ENCODE measurements around the gene MRPL47. TPM values are rescaled to one million over a fixed set of nuclear protein-coding genes. Genes with fewer than 3 reads are reported as not detected.
A peak's percentile ranks its signal among the peaks of the same experiment; 100 is the strongest.

MRPL47 gene
- total and polyA plus RNA-seq, 9 of the 15 experiments (the other 6 are each of a cell fraction or from before 2014, with no cell fraction given), result 101 to 437 (median 141) TPM

DNA sequence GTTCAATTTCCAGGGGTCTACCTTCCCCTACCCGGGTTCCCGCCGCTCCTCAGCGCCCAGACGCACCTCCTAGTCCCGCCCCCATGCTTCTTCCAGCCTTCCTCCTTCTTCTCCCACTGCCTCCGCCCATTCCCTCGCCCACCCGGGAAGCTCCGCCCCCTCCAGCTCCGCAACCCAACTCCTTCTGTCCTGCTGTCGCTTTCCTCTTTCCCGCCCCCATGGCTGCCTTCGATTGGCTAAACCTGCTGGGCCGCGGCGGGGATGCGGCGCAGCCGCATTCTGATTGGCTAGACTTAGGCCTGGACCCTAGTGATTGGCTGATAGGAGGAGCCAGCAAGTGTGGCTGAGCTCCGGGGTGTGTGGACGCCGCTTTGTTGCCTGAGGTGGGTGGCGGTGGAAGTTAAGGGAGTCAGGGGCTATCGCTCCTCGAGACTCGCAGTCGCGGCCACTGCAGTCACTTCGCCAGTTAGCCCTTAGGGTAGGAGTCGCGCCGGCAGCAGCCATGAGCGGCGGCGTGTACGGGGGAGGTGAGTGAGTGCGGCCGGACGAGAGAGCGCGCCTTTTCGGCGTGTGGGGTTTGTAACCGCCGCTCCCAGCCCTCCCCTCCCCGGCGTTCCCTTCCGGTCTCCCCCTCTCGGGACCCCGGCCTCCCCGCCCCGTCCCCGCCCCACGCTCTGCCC is 41.7 kb downstream of the MRPL47 start, which contains the start of gene ACTL6A (continued):
- 0 out of 2 replicates have a peak, but pooled peaks have one; percentile 33 for TF ChIP-seq RFX5 (IDR thresholded peaks at IDR 0.05; ENCODE audit: low read depth, low read length)
- TF ChIP-seq PML (IDR thresholded peaks at IDR 0.05; ENCODE audit: low read length), result peak; percentile 72; the same call in 1 of the 2 replicates
- peak; percentile 16 for TF ChIP-seq ZFP36 (IDR thresholded peaks at IDR 0.05; ENCODE audit: low read depth, low read length, partially characterized antibody)
- peak; percentile 80 for TF ChIP-seq NFRKB (IDR thresholded peaks at IDR 0.05; ENCODE audit: low read depth)
- peak in 1 of 2 experiments; percentile 78; a peak in 1 of 4 replicates for TF ChIP-seq KDM4B (IDR thresholded peaks at IDR 0.05; ENCODE audit: borderline replicate concordance in 2 of 2, low read depth in 1 of 2)
- peak; percentile 85 for TF ChIP-seq MYC (IDR thresholded peaks at IDR 0.05; ENCODE audit: low read depth, low read length)
- TF ChIP-seq MYC (CRISPR knock-in tag; IDR thresholded peaks at IDR 0.05; ENCODE audit: borderline replicate concordance, low read depth), result no peak
- peak in 1 of 3 experiments; percentile 77; a peak in 2 of 6 replicates for TF ChIP-seq ZBTB11 (CRISPR knock-in tag; IDR thresholded peaks at IDR 0.05)
- TF ChIP-seq SPI1 (IDR thresholded peaks at IDR 0.05; ENCODE audit: borderline replicate concordance, low read depth, low read length), result peak; percentile 51; the same call in 1 of the 2 replicates
- TF ChIP-seq GTF2E2 (tag; IDR thresholded peaks at IDR 0.05), result no peak
- TF ChIP-seq ZBTB7A (IDR thresholded peaks at IDR 0.05; ENCODE audit: borderline replicate concordance, control insufficient read depth, low read depth, low read length), result peak; percentile 86; the same call in 1 of the 2 replicates
- no peak for TF ChIP-seq ZNF124 (CRISPR knock-in tag; IDR thresholded peaks at IDR 0.05)
- peak; percentile 92 for TF ChIP-seq SP2 (IDR thresholded peaks at IDR 0.05; ENCODE audit: extremely low read depth, low read depth, low read length, poor library complexity, severe bottlenecking)
- TF ChIP-seq, protein P1, sequence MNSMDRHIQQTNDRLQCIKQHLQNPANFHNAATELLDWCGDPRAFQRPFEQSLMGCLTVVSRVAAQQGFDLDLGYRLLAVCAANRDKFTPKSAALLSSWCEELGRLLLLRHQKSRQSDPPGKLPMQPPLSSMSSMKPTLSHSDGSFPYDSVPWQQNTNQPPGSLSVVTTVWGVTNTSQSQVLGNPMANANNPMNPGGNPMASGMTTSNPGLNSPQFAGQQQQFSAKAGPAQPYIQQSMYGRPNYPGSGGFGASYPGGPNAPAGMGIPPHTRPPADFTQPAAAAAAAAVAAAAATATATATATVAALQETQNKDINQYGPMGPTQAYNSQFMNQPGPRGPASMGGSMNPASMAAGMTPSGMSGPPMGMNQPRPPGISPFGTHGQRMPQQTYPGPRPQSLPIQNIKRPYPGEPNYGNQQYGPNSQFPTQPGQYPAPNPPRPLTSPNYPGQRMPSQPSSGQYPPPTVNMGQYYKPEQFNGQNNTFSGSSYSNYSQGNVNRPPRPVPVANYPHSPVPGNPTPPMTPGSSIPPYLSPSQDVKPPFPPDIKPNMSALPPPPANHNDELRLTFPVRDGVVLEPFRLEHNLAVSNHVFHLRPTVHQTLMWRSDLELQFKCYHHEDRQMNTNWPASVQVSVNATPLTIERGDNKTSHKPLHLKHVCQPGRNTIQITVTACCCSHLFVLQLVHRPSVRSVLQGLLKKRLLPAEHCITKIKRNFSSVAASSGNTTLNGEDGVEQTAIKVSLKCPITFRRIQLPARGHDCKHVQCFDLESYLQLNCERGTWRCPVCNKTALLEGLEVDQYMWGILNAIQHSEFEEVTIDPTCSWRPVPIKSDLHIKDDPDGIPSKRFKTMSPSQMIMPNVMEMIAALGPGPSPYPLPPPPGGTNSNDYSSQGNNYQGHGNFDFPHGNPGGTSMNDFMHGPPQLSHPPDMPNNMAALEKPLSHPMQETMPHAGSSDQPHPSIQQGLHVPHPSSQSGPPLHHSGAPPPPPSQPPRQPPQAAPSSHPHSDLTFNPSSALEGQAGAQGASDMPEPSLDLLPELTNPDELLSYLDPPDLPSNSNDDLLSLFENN (IDR thresholded peaks at IDR 0.05; ENCODE audit: low read depth in 2 of 2, low read length in 2 of 2), result peak in 1 of 2 experiments; percentile 47; a peak in 1 of 4 replicates
- TF ChIP-seq XRCC4 (IDR thresholded peaks at IDR 0.05; ENCODE audit: extremely low read depth, insufficient read depth, insufficient read length), result no peak
- 0 out of 2 replicates have a peak, but pooled peaks have one; percentile 39 for TF ChIP-seq TAF7 (tag; IDR thresholded peaks at IDR 0.05)
- no peak for TF ChIP-seq ZNF780A (CRISPR knock-in tag; IDR thresholded peaks at IDR 0.05)
- peak; percentile 99 for TF ChIP-seq CXXC5 (CRISPR knock-in tag; IDR thresholded peaks at IDR 0.05)
- TF ChIP-seq, protein P2, sequence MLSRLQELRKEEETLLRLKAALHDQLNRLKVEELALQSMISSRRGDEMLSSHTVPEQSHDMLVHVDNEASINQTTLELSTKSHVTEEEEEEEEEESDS (CRISPR knock-in tag; IDR thresholded peaks at IDR 0.05), result no peak
- no peak for TF ChIP-seq PRPF4 (IDR thresholded peaks at IDR 0.05; ENCODE audit: insufficient read depth, low read depth, low read length, poor library complexity, severe bottlenecking)
